RWPE1 (cell line): Measurements from ENCODE around the gene RPL12.

Experiments used
- CTCF ChIA-PET: fragments of 350-600 bp; sonication (Branson Sonifier 250); formaldehyde crosslinking; extraction: SDS; loops from one replicate; lab custom pipeline; 2021; lab: Yijun Ruan, JAX
- POLR2A ChIA-PET: fragments of 400-600 bp; formaldehyde crosslinking; extraction: SDS; loops from one replicate; lab custom pipeline; 2020; ENCODE audit warnings: antibody characterized with exemption; ENCODE audit not compliant: low non-redundant PET; lab: Yijun Ruan, JAX
- DNase-seq: peaks from one replicate; pipeline ENCODE4 v3.0.0; 2012; ENCODE audit warnings: low spot score
- H3K27ac ChIP-seq: fragments of 450-650 bp; 2 replicates; pipeline ENCODE4 v1.5.1; 2017
- CTCF ChIP-seq: fragments of 450-650 bp; conservative IDR thresholded peaks from 2 replicates; pipeline ENCODE4 v1.5.1; 2017; ENCODE audit warnings: low read depth, mild to moderate bottlenecking

RPL12 gene

DNA sequence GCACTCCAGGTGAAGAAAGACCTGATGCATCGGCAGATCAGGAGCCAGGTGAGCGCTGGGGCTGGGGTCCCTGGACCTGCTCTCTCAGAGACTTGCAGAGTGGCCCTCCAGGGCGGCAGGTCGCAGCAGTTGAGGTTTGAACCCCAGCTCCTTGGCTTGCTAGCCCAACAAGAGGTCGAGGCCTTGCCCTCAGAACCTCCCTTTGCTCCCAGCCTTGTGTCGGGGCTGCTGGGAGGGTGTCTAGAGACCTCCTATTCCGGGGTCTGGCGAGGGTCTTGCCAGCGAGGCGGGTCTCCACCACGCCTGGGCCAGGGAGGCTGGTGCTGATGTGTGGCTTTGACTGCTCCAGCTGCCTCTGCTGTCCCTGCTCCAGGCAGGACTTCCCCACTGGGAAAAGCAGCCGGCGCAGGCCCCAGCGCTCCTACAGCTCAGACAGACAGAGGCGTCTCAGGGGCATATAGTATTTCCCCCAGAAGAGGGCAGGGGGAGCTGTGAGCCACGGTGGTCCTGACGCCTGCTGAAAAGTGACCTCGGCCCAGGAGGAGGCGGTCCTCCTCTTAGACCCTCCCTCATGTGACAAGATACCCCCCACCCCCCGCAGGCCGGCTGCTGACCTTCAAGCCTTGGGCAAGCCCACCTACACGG, 38.4 kb upstream of the RPL12 start:
- no peak for TF ChIP-seq CTCF
- H3K27ac ChIP-seq = peak overlapping the region; percentile 9; the same call in 1 of the 2 replicates
- CTCF ChIA-PET = interaction anchor here (0.6 kb wide), 2 partner anchors 49 to 121 kb away, joined by 5 to 7 read pairs; no protein-coding TSS in a partner anchor
- POLR2A ChIA-PET = no interaction called here
- DNase-seq = no peak

DNA sequence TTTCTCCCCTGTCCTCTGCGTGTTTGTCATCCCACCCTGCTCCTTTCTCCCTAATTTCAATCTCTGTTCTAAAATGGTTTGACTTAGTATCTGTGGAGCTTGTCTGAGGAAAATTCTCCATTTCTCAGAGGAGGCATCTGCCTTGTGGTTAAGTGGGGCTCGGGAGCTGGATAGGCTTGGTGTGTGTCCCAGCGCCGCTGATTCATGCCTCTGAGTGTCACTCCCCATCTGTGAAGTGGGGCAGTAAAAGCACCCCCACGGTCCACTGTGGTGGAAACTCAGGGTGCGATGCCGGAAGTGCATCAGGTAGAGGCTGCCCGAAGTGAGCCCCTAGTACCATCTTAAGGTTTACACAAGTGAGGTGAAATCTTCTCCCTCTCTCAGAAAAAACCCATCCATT, 37.7 kb upstream of the RPL12 start:
- H3K27ac ChIP-seq = peak overlapping the region; percentile 9
- TF ChIP-seq CTCF = no peak
- ChIA-PET CTCF (interaction anchor here (0.6 kb wide), 1 partner anchor 115 kb away, joined by 5 read pairs; no protein-coding TSS in a partner anchor), POLR2A (no interaction called here)
- no peak for DNase-seq

- peak overlapping the region; percentile 14 for H3K27ac ChIP-seq
- no peak for DNase-seq
- ChIA-PET CTCF (no interaction called here), POLR2A (no interaction called here)
- TF ChIP-seq CTCF = no peak
Measured at GRCh38 chr9:127485995-127486394, 34.8 kb upstream of the RPL12 start.

DNA sequence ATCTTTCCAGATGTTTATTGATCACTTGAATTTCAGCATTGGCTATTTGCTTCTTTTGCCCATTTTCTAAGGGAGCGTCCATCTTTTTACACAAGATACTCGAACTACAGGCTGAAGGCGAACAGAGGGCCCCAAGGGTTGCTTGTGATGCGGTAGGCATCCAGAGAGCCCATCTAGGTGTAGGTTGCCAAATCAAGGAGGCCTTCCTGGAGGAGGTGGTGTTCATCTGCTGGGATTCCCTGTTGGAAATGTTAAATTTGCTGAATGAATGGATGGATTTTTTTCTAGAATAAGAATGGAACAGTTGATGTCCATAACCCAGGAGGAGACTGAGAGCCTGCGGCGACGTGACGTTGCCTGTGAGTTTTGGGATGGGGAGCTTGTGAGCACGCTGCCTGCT, 31.5 kb upstream of the RPL12 start:
- ChIA-PET POLR2A (no interaction called here), CTCF (interaction anchor here (0.6 to 1.0 kb wide), 2 partner anchors 10 to 94 kb away, joined by 5 to 7 read pairs; no protein-coding TSS in a partner anchor)
- DNase-seq = no peak
- H3K27ac ChIP-seq = 0 out of 2 replicates have a peak overlapping the region, but pooled peaks have one; percentile 2
- TF ChIP-seq CTCF = no peak

GRCh38 chr9:127479507-127480081, 28.4 kb upstream of the RPL12 start:
- TF ChIP-seq CTCF = no peak
- ChIA-PET POLR2A (no interaction called here), CTCF (interaction anchor here (0.5 to 1.4 kb wide), 4 partner anchors 22 to 111 kb away, joined by 3 to 5 read pairs (median 4); no protein-coding TSS in a partner anchor)
- no peak for DNase-seq
- peak overlapping the region; percentile 9 for H3K27ac ChIP-seq

DNA sequence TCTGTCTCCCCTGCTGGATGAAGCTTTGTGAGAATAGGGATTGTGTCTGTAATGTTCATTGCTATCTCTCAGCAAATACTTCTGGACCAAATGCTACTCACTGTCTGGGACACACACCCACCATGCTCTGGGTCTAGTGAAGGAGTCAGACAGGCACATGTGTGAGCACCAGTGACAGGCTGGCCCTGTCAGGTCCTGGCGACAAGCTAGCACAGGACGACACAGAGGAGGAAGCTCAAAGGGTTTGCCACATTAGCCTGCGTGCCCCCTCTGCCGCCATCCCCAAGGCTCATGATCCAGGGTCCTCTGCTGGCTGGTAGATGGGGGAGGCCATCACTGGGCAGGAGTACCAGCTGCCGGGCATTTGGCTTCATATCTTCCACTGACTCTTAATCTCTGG, 23.4 kb upstream of the RPL12 start:
- DNase-seq = no peak
- no peak overlapping the region for H3K27ac ChIP-seq
- POLR2A ChIA-PET = interaction anchor here (0.7 kb wide), 1 partner anchor 157 kb away, joined by 3 read pairs; no protein-coding TSS in a partner anchor
- TF ChIP-seq CTCF = no peak
- CTCF ChIA-PET = no interaction called here
